Measurements from ENCODE around the gene WDR82.

GRCh38 chr3:52286777-52287110 lies 8.3 kb upstream of the WDR82 start:
- TF ChIP-seq CTCF (conservative IDR thresholded peaks at IDR 0.05; ENCODE audit: low read depth, low read length) (no peak), MXI1 (IDR thresholded peaks at IDR 0.05; ENCODE audit: borderline replicate concordance, low read depth, low read length) (no peak)

Measured in IMR-90 (cell line).